Fibroblast of the aortic adventitia (primary cell): ENCODE data around the gene ADAMTS2. TPM values are rescaled to one million over a fixed set of nuclear protein-coding genes. Genes with fewer than 3 reads are reported as not detected.

Experiments used
- DNase-seq: peaks from one replicate; pipeline ENCODE4 v3.0.0-alpha.2; 2010; ENCODE audit warnings: low read depth
- H3K4me3 ChIP-seq: 2 replicates; pipeline ENCODE4 v1.5.1; 2011; ENCODE audit warnings: low read depth, mild to moderate bottlenecking, control low read depth, low read length, moderate library complexity
- total RNA-seq: library from RNA; depleted of rRNA; stranded (reverse); fragments of >200 nt; gene quantifications from 2 replicates; pipeline ENCODE4 v1.2.3, GENCODE V29; 2012; ENCODE audit warnings: low replicate concordance
- TF ChIP-seq, protein P1 (sequence below): IDR thresholded peaks from 2 replicates; pipeline ENCODE4 v1.5.1; 2011; ENCODE audit warnings: mild to moderate bottlenecking, low read length, control low read depth, inconsistent platforms; ENCODE audit not compliant: insufficient read depth

The ADAMTS2 gene
- total RNA-seq, 1 donor, result 25.8 TPM

DNA sequence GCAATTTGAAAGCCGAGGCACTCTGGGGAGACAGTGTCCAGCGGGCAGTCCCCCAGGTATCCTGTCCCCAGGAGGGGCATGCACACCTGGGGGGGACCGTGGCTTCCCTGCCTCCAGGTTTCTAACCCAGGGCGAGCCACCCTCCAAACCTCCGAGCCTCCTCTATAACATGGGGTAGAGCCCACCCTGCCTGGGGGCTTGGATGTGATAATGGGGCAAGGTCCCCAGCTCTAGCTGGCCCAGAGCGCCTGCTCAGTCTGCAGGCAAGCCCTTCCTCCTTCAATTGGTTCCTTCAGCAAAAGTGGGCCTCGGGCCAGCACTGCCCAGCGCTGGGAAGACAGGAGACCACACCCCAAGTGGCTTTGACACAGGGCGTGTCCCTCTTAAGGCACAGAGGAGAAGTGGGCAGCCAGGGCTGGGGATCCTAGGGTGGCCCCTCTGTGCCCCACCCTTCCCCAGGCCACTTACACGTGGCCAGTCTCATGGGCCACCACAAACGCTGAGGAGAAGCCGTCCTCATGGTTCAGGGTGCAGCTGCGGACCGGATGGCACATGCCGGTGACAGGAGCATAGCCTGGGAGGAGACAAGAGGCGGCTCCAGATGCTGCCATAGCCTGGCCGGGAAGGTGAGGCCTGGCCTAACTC, 190.8 kb downstream of the ADAMTS2 start:
- DNase-seq, result no peak
- no peak overlapping the region for H3K4me3 ChIP-seq
- TF ChIP-seq, protein P1, sequence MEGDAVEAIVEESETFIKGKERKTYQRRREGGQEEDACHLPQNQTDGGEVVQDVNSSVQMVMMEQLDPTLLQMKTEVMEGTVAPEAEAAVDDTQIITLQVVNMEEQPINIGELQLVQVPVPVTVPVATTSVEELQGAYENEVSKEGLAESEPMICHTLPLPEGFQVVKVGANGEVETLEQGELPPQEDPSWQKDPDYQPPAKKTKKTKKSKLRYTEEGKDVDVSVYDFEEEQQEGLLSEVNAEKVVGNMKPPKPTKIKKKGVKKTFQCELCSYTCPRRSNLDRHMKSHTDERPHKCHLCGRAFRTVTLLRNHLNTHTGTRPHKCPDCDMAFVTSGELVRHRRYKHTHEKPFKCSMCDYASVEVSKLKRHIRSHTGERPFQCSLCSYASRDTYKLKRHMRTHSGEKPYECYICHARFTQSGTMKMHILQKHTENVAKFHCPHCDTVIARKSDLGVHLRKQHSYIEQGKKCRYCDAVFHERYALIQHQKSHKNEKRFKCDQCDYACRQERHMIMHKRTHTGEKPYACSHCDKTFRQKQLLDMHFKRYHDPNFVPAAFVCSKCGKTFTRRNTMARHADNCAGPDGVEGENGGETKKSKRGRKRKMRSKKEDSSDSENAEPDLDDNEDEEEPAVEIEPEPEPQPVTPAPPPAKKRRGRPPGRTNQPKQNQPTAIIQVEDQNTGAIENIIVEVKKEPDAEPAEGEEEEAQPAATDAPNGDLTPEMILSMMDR, result no peak

DNA sequence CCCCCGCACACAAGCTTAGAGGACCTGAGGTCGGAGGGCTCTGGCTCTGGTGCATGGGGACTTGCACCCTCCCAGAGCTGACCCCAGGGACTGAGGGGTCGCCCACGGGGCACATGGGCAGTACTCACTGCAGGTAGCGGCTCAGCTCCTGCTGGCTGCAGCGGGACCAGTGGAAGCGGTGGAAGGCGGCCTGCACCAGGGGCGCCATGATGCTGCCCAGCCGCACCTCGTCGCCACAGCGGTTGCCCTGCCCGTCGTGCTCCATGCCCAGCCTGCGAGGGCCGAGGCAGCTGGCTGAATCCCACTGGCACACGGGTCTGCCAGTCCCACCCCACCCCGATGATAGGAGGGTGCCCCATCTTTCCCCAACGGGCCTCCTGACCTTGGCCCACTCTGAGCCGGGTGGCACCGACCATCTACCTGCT, 191.3 kb downstream of the ADAMTS2 start:
- TF ChIP-seq, protein P1, result no peak
- no peak for DNase-seq

DNA sequence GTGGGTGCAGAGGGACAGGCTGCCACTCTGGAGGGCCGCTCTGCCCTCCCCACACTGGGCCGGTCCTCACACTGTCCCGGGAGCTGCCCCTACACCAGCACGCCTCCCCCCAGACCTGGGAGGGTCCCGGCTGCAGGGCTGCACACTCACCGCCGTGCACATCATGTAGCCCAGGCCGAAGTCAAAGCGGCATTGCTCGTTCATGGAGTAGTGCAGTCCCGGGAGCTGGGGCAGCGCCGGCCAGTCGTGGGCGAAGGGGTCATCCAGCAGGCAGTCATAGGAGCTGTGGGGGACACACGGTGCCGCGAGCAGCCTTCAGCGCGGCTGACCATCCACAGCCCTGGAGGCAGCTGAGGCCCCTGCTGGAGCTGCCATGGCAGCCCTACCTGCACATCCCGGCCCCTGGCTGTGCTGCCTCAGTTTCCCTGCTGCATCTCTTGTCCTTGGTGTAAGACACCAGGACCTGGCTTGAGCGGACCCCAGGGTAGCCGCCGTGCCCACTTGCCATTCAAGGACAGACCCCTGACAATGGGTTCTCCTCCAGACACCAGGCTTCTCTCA, 191.8 kb downstream of the ADAMTS2 start:
- H3K4me3 ChIP-seq, result no peak overlapping the region
- no peak for DNase-seq
- TF ChIP-seq, protein P1, result no peak

More for the DNA sequence above, 191.3 kb downstream of the ADAMTS2 start:
- no peak overlapping the region for H3K4me3 ChIP-seq

DNA sequence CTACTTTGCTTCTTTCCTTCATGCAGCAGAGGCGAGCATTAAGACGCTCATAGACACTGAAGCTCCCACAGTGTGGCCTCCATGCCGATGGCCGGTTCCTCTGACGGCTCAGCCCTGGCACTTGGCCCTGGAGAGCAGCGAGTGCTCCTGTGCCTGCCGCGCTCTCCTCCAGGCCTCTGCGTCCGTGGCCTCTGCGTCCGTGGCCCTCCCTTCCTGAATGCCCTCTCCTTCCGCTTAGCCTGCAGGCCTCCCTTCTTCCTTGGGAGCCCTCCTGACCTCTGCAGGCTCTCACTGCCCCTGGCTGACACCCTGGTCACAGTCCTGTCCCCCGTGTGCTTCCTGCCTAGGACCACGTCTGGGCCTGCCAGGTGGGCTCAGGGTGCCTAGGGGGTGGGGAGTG, 192.3 kb downstream of the ADAMTS2 start:
- TF ChIP-seq, protein P1, result no peak
- no peak for DNase-seq

DNA sequence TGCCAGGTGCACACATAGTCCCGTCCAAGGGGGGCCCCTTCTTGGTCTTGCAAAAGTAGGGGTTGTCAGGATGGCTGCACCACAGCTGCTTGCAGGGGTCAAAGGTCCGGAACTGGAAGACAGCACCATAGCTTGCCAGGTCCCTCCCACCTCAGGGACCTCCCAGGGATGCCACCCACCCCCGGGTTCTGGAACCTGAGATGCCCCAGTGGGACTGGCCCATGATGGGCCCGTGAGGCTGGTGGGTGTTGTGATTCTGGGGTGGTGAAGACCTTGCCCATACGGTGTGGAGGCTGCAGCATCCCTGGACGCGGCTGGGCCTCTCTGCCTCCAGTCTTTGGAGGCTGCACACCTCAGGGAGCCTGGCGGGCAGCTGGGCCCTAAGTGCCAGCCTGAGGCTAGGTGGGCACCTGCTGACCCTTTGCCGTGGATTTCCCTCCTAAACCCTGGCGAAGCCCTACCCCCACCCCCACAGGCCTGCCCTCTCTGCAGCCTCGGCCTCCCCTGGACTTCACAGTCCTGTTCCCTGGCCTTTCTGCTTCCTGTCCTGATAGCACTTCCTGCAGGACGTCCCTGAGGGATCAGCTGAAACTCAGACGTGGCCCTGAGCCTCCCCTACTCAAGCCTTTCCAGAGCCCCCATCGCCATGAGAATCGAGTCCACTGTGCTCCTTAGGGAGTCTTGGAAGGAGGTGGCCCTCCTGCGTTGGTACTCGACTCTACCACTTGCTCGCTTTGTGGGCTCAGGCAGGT, 192.9 kb downstream of the ADAMTS2 start:
- DNase-seq, result no peak
- TF ChIP-seq, protein P1, result no peak
- H3K4me3 ChIP-seq, result no peak overlapping the region

More for the DNA sequence above, 192.3 kb downstream of the ADAMTS2 start:
- no peak overlapping the region for H3K4me3 ChIP-seq

DNA sequence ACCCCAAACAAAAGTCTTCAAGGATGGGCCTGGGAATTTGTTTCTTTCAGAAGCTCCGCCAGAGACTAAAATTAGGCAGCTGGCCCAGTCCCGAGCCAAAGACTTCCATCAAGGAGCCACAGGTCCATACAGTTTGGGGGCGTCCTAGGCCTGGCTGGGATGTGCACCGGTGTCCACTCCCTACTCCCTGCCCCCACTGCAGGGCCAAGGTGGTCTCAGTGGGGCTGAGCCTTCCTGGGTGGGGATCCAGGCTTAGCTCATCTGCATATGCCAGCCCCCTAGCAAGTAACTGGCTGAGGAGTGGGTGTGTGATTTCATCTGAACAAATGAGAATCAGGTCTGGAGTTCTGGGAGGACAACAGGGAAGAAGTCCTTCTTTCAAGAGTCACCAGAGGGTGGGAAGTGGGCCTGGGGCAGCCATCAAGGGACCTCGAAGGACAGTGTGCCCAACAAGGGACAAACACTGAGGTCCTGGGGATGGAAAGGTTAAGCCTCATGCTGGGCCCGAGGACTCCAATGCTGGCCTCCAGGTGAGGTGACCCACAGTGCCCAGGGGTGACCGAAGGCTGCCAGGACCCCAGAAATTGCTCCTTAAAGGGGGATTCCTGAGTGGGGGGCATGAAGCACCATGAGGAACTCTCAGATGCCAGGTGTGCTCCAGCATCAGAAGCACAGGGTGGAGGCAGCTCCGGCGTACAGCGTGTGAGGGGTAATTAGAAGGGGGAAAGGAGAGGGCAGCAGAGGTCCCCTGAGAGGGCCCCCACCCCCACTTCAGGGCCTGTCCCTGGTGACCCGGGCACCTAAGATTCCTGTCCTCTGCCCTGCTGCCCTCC, 193.8 kb downstream of the ADAMTS2 start:
- no peak overlapping the region for H3K4me3 ChIP-seq
- TF ChIP-seq, protein P1, result no peak
- DNase-seq, result no peak
